DND-41 (cell line): Measurements from ENCODE around the gene RAB3GAP2.

ENCODE experiments used
- ATAC-seq: fragments of 200-7000 bp; cut with Tn5 transposase; 3 replicates; pipeline ENCODE4 v1.9.1; 2021; ENCODE audit warnings: low read depth; ENCODE audit not compliant: insufficient read depth
- DNase-seq: peaks from one replicate; pipeline ENCODE4 v3.0.0-alpha.2; 2020
- H2AFZ ChIP-seq: 2 replicates; pipeline ENCODE4 v1.6.0; 2012; ENCODE audit warnings: low read depth, low read length
- H3K27ac ChIP-seq: 2 replicates; pipeline ENCODE4 v1.5.1; 2012; ENCODE audit warnings: low read length, inconsistent platforms
- H3K27me3 ChIP-seq: fragments of 200-600 bp; sonication (generic); 2 replicates; pipeline ENCODE4 v1.6.0; 2012; ENCODE audit warnings: low read length, mild to moderate bottlenecking, inconsistent platforms; ENCODE audit not compliant: insufficient read depth, poor library complexity
- H3K36me3 ChIP-seq: 2 replicates; pipeline ENCODE4 v1.5.1; 2012; ENCODE audit warnings: low read length, inconsistent platforms; ENCODE audit not compliant: insufficient read depth
- H3K4me1 ChIP-seq: 2 replicates; pipeline ENCODE4 v1.5.1; 2012; ENCODE audit warnings: mild to moderate bottlenecking, low read length; ENCODE audit not compliant: insufficient read depth
- H3K4me2 ChIP-seq: 2 replicates; pipeline ENCODE4 v1.6.0; 2012; ENCODE audit warnings: mild to moderate bottlenecking, moderate library complexity, low read length, inconsistent platforms; ENCODE audit not compliant: insufficient read depth
- H3K4me3 ChIP-seq, 2 experiments: fragments of 200-600 bp in 1 of 2; shearing (Covaris generic) in 1 of 2; 2 replicates each; pipeline ENCODE4 v1.5.1; 2012 to 2016; ENCODE audit warnings: inconsistent platforms in 2 of 2, low read length in 2 of 2, mild to moderate bottlenecking in 2 of 2, low read depth in 1 of 2, moderate library complexity in 1 of 2
- H3K79me2 ChIP-seq: 2 replicates; pipeline ENCODE4 v1.6.0; 2012; ENCODE audit warnings: low read length, inconsistent platforms; ENCODE audit not compliant: insufficient read depth
- H3K9ac ChIP-seq: 2 replicates; pipeline ENCODE4 v1.6.0; 2012; ENCODE audit warnings: low read depth, mild to moderate bottlenecking, inconsistent platforms, low read length, moderate library complexity
- H3K9me3 ChIP-seq: 2 replicates; pipeline ENCODE4 v1.5.1; 2012; ENCODE audit warnings: low read length, moderate library complexity, mild to moderate bottlenecking, inconsistent platforms; ENCODE audit not compliant: insufficient read depth, severe bottlenecking
- H4K20me1 ChIP-seq: 2 replicates; pipeline ENCODE4 v1.6.0; 2012; ENCODE audit warnings: low read length; ENCODE audit not compliant: insufficient read depth
- CTCF ChIP-seq: IDR thresholded peaks from 2 replicates; pipeline ENCODE4 v1.5.1; 2012; ENCODE audit warnings: borderline replicate concordance, low read length, moderate library complexity, mild to moderate bottlenecking; ENCODE audit not compliant: poor library complexity, severe bottlenecking; ENCODE audit errors: extremely low read depth
- EZH2 ChIP-seq: IDR thresholded peaks from 3 replicates; pipeline ENCODE4 v1.6.1; 2012; ENCODE audit warnings: borderline replicate concordance, low read depth, mild to moderate bottlenecking, moderate library complexity, low read length, inconsistent platforms; ENCODE audit not compliant: severe bottlenecking

The RAB3GAP2 gene

GRCh38 chr1:220123889-220124288 is 148.4 kb downstream of the RAB3GAP2 start:
- H3K27ac ChIP-seq, result no peak overlapping the region
- H3K9me3 ChIP-seq, result no peaks in the 10 kb centered on the region

GRCh38 chr1:220123066-220123465 is 149.2 kb downstream of the RAB3GAP2 start:
- ATAC-seq (no peak), DNase-seq (no peak)
- TF ChIP-seq CTCF (no peak), EZH2 (no peak)
- Histone ChIP-seq H3K4me3 (no peak overlapping the region), H4K20me1 (no peaks in the 10 kb centered on the region), H3K27me3 (no peaks in the 10 kb centered on the region), H3K4me1 (no peaks in the 10 kb centered on the region), H3K79me2 (peaks cover 6% of the 10 kb centered on the region; the same call in 1 of the 2 replicates), H2AFZ (no peak overlapping the region), H3K4me2 (no peak overlapping the region), H3K36me3 (peaks cover 51% of the 10 kb centered on the region), H3K9ac (no peak overlapping the region), H3K9me3 (no peaks in the 10 kb centered on the region), H3K27ac (no peak overlapping the region)

More at GRCh38 chr1:220123889-220124288, 148.4 kb downstream of the RAB3GAP2 start:
- H3K36me3 ChIP-seq, result peaks cover 55% of the 10 kb centered on the region
- H3K27me3 ChIP-seq, result no peaks in the 10 kb centered on the region
- no peak overlapping the region for H3K4me3 ChIP-seq
- TF ChIP-seq CTCF (peak; percentile 53), EZH2 (no peak)
- H4K20me1 ChIP-seq, result no peaks in the 10 kb centered on the region
- peak; percentile 27 for DNase-seq
- H3K79me2 ChIP-seq, result peaks cover 5% of the 10 kb centered on the region; the same call in 1 of the 2 replicates
- ATAC-seq, result peak; percentile 59; the same call in 2 of the 3 replicates
- H3K4me1 ChIP-seq, result no peaks in the 10 kb centered on the region
- H2AFZ ChIP-seq, result no peak overlapping the region
- H3K9ac ChIP-seq, result no peak overlapping the region
- H3K4me2 ChIP-seq, result no peak overlapping the region

GRCh38 chr1:220121791-220122530 is 150.3 kb downstream of the RAB3GAP2 start:
- no peak overlapping the region for H3K27ac ChIP-seq
- H4K20me1 ChIP-seq, result no peaks in the 10 kb centered on the region
- TF ChIP-seq EZH2, result no peak
- TF ChIP-seq CTCF, result no peak
- no peaks in the 10 kb centered on the region for H3K4me1 ChIP-seq
- DNase-seq (no peak), ATAC-seq (no peak)
- H3K79me2 ChIP-seq, result peaks cover 6% of the 10 kb centered on the region; the same call in 1 of the 2 replicates
- no peak overlapping the region for H3K4me3 ChIP-seq
- H3K4me2 ChIP-seq, result no peak overlapping the region
- no peak overlapping the region for H2AFZ ChIP-seq
- peaks cover 48% of the 10 kb centered on the region for H3K36me3 ChIP-seq
- H3K9me3 ChIP-seq, result no peaks in the 10 kb centered on the region
- H3K9ac ChIP-seq, result no peak overlapping the region
- H3K27me3 ChIP-seq, result no peaks in the 10 kb centered on the region
